SK-N-SH (cell line): ENCODE measurements around the gene CDH4.

Experiments used
- NFIC ChIP-seq: IDR thresholded peaks from 2 replicates; pipeline ENCODE4 v1.4.0; 2012; ENCODE audit warnings: borderline replicate concordance
- NRF1 ChIP-seq: IDR thresholded peaks from 2 replicates; pipeline ENCODE4 v1.6.1; 2012; ENCODE audit warnings: low read depth, mild to moderate bottlenecking, low read length
- POLR2AphosphoS5 ChIP-seq: IDR thresholded peaks from 2 replicates; pipeline ENCODE4 v1.6.1; 2012; ENCODE audit warnings: low read depth, low read length
- RCOR1 ChIP-seq: fragments of 150-350 bp; IDR thresholded peaks from 2 replicates; pipeline ENCODE4 v1.6.1; 2017; ENCODE audit warnings: antibody characterized with exemption, low read length
- SMC3 ChIP-seq: IDR thresholded peaks from 2 replicates; pipeline ENCODE4 v1.6.1; 2012; ENCODE audit warnings: low read depth, low read length, improper control_type of control experiment
- YY1 ChIP-seq: IDR thresholded peaks from 2 replicates; pipeline ENCODE4 v1.4.0; 2012; ENCODE audit warnings: low read depth, mild to moderate bottlenecking
- TF ChIP-seq, protein P1 (sequence below): IDR thresholded peaks from 2 replicates; pipeline ENCODE4 v1.4.0; 2012; ENCODE audit warnings: low read depth, borderline replicate concordance

- TF ChIP-seq SMC3: no peak
- no peak for TF ChIP-seq NFIC
- TF ChIP-seq, protein P1, sequence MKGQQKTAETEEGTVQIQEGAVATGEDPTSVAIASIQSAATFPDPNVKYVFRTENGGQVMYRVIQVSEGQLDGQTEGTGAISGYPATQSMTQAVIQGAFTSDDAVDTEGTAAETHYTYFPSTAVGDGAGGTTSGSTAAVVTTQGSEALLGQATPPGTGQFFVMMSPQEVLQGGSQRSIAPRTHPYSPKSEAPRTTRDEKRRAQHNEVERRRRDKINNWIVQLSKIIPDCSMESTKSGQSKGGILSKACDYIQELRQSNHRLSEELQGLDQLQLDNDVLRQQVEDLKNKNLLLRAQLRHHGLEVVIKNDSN: no peak
- TF ChIP-seq NRF1: no peak
- no peak for TF ChIP-seq RCOR1
- TF ChIP-seq POLR2AphosphoS5: no peak
- no peak for TF ChIP-seq YY1
Observed at GRCh38 chr20:61371501-61372136, 119.6 kb downstream of the CDH4 start.
